Activated effector memory CD4-positive, alpha-beta T cell treated with Interleukin-2 at 50 U/mL for 16 hours (primary cell): Measurements from ENCODE around the gene ATP5IF1.
A peak's percentile ranks its signal among the peaks of the same experiment; 100 is the strongest.

Source experiments
- DNase-seq: peaks from one replicate; pipeline ENCODE4 v3.0.0-alpha.2; 2020

Gene ATP5IF1

DNA sequence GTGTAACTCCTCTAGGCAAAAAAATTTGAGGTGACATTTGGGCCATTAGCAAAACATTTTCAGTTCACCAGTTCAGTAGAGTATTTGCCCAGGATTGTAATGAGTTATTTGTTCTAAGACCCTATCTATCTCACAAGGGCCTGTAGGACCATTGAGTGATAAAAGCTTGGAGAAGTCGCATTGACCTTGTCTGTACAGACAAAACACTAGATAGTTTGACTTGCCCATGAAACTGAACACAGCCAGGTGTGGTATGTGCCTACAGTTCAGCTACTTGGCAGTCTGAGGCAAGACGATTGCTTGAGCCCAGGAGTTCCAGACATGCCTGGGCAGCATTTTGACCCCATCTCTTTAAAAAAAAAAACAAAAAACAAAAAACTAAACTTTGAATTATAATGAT is 3.1 kb downstream of the ATP5IF1 start:
- no peak for DNase-seq

DNA sequence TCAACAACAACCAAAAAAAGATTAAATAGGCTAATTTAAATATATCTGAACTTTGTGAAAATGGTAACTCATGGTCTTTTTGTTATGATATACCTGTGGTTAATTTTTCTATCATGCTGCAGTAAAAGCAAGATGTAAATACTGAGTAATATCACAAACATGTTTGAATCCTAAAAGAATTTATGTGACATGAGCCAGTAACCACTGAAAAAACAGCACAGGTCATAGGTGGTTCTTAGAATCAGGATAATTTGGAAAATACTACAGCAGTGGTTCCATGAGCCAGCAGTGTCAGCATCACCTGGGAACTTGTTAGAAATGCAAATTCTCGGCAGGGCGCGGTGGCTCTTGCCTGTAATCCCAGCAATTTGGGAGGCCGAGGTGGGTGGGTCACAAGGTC is 4.1 kb downstream of the ATP5IF1 start:
- no peak for DNase-seq

DNA sequence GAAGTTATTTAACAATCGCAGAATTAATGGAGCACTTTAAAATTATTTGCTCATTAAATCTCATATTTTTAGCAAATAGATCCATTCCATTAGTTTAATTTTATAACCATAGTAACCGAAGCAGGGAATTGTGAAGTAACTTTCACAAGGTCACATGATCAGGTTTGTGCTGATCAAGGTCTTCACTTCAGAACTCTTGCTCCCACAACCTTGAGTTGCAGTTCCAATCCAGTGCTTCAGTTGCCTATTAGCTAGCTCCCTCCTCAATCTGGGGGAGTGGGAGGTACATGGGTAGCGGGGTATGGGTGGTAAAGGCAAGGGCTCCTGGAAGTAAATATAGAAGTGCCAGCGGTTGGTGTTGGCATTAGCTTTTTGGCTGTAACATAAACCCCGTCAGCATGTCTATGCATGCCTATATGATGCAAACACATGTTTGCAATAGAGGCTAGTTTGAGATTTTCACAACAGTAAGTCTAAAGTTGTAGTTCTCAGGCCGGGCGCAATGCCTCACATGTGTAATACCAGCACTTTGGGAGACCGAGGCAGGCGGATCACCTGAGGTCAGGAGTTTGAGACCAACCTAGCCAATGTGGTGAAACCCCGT is 5.8 kb downstream of the ATP5IF1 start:
- no peak for DNase-seq

DNA sequence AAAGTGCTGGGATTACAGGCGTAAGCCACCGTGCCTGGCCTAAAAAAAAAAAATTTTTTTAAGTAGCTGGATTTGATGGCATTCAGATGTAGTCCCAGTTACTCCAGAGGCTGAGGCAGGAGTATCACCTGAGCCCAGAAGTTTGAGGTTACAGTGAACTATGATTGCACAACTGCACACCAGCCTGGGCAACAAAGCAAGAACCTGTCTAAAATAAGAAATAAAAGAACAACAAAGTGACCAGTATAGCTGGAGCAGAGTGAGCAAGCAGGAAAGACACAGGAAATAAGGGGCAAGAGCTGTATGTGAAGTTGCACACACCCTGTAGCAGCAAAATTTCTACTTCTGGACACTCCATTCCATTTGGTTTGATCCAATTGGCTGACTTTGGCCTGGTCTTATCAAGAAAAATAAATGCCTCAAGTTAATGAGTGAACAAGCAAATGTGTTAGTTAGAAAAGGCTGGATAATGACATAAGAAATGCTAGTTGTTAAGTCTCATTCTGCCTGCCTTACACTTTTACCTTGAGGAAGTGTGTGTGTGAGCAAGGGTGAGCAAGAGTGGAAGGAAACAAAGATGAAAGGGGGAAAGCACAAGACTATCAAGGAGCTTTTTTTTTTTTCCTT is 7.9 kb downstream of the ATP5IF1 start:
- DNase-seq = no peak

DNA sequence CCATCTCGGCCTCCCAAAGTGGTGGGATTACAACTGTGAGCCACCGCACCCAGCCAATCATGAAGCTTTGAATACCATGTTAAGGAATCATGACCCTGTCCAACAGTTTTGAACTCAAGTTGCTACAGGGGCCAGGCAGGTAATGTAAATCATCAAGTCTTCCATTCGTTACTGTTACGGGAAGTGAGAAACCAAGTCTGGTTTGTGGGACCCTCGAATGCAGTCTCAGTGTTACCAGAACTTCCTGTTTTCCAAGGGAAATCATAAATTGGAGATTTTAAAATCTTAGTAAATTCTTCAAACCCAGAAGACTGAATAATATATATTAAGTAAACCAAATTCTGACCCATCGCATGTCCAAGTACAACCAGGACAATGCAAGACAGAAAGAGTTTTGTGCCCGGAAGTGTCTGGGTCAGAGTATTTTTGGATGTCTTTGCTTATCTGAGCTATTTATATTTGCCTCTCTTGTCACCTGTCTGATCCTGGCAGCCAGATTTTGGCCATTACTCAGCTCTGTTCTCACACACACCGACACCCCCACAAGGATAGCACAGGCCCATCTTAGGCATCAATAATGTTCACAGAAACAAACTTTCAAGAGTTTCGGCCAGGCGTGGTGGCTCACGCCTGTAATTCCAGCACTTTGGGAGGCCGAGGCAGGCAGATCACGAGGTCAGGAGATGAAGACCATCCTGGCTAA is 8.8 kb downstream of the ATP5IF1 start:
- DNase-seq = no peak

DNA sequence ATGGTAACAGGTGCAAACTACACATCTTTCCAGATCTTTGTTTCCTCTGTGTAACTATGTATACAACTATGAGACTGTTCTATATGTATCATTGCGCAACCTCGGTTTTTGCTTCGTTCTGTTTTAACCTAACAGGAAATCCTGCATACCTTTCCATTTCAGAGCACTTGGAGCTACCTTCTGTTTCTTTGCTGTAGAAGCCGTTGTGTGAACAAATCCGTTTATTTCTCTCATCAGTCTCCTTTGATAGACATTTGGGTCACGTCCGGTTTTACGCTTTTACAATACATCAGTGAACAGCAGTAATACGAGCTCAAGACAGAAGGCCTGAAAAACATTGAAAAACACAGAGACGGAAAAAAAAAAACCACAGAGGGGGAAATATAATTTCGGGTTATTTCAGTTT is 10.5 kb downstream of the ATP5IF1 start:
- no peak for DNase-seq

DNA sequence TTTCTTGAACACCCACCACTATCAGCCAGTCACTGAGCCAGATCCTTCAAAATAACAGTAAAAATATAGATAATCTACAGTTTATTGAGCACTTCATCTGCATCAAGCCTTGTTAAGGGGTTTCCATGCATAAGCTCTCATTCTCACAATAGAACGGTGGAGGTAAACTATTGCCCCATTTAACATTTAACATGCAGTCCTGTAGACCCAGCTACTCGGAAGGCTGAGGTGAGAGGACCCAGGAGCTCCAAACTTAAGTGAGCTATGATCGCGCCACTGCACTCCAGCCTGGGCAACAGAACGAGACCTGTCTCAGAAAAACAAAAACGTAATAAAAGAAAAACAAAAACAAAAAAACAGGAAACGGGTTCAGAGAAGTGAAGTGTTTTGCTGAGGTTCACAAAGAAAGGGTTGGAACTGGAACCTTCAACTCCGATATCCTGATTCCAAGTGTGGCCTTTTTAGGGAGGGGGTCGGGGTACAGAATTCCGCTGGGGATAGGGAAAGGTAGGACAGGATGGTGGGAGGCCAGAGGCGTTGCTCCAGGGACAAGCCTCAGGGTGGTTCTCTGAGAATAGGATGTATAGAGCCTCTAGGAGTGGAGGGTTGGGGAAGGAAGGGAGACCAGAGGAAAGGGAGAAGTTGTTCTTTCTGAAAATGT is 11.8 kb downstream of the ATP5IF1 start:
- no peak for DNase-seq

DNA sequence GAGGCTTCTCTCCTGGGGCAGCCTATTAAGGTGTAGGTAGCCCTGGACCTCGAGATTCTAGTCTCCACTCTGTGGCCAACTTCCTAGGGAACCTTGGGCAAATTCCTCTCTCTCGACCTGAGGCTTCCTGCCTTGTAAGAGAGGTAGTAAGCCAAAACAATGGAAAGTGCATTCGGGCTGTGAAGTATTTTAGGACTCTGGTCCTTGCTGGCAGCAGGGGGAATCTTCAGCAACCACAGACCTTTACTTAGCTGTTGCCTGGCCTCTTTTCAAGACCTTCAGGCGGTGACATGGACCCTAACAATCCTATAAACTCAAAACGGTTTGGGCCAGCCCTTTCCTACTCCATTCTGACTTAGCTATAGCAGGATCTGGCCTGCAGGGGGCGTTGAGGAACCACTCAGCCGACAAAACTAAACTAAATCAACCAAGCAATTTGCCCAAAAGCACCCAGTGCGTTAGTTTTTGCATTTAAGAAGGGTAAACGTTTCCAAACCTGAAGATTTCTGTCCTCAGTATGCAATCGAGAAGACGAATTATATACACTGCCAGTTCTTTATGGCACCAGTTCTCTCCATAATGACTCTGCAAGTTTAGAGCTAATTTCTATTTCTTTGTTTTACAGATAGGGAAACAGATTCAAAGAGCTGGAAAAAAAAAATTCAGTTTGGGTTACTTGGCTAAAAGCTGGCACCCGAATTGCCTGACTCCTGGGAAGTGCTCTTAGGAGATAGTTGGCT is 12.5 kb downstream of the ATP5IF1 start:
- peak; percentile 70 for DNase-seq

DNA sequence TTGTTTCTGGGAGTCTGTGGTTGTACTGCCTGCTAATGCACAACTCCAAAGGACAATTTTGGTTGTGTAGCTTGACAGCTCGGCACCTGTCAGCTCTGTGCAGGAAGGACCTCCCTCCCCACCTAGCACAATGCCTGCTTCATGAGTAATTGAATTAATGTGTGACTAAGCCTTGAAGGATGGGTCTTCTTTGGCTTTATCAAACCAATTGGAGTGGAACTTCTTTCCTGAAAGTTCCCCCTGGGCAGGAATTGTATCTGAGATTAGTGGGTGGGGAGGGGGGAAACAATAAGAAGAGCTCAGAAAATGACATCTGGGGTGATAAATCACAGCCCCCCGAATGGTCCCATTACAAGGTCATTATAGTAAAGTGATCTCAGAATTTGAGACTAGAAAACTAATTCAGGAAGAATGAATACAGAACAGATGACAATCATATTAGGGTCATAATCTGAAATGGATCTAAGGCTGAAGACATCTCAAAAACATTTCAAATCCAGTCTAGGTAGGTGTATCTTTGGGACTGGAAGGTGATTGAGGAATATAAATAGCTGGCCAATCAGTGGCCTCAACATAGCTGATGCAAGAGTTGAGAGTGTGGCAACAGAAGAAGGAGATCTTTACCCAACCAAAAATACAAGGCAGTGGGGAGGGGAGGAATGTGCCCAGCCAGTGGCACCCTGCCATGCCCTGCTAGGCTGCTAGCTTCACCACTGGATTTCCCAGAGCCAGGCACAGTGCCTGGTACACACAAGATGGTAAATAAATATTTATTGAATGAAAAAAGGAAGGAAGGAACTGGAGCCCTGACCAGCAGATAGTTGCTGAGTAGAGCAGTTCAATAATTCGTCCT is 13.3 kb downstream of the ATP5IF1 start:
- no peak for DNase-seq

DNA sequence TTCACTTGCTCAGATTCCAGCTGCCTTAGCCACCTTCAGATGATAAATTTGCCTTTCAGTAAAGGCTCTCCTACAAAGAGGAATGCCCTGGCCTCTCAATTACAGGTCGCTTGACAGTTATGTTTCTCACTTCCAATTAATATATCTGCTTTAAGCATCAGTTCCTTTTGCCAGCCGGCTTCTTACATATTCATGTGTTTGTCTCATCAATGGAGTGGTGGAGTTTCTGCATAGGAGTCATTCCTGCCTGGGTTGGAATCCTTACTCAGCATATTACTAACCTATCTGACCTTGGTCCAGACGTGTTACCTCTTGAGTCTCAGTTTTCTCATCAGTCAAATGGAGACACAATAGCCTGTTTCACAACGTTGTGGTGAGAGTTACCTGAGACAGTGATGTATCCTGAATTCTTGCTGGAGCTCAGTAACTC is 14.0 kb downstream of the ATP5IF1 start:
- DNase-seq = no peak

DNA sequence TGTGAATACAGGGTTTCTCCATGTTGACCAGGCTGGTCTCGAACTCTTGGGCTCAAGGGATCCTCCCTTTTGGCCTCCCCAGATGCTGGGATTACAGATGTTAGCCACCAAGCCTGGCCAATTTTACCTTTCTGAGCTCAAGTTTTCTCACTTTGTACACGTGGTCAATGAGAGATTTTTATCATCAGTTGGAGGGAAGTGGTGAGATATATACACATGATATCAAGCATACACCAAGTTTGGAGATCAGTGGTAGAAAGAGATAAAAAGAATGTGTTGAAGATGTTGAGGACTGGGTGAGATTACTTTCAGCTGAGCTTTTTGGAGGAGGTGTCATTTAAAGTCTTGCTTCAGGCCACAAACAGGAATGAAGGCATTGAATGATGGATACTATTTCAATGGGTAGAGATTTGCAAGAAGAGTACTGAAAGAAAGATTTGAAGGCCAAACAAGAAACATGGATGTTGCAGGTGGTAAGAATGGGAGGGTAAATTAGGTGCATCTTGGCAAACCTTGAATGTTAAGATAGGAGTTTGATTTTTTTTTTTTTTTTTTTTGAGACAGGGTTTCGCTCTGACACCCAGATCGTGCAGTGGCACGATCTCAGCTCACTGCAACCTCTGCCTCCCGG is 20.4 kb downstream of the ATP5IF1 start:
- no peak for DNase-seq

DNA sequence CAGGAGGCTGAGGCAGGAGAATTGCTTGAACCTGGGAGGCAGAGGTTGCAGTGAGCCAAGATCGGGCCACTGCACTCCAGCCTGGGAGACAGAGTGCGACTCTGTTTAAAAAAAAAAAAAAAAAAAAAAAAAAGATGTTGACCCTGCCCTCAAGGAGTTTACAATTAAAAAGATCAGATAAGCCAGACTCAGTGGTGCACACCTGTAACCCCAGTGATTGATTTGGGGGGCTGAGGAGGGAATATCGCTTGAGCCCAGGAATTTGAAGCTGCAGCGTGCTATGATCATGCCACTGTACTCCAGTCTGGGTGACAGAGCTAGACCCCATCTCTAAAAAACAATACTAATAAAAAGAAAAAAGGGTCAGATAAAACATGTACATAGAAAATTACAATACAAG is 21.8 kb downstream of the ATP5IF1 start:
- DNase-seq = no peak

DNA sequence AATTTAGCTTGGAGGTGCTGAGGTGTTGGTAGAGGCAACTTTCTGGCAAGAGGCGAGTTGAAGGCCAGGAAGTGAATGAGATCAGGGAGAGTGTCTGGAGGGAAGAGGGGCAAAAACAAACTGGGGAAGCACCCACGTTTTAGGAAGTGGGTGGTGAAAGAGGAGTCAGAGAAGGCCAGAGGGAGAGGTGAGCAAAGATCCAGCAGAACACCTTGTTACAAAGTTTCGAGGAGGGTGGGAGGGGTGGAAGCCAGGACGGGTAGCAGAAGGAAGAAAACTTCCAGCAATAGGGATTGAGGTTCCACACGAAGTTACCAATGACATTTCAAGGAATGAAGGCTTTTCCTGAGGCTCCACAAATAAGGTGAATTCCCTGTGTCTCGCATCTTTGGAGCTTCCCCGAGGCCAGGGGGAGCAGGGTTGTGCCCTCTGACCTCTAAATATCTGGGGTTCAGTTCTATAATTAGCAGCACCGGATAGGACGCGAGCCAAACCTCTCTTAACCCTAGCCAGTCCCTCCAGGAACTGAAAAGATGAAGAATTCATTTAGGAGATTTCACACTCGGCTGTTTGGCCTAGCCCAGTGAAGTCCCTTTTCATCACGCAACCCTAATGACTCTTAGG is 22.8 kb downstream of the ATP5IF1 start:
- DNase-seq = no peak

DNA sequence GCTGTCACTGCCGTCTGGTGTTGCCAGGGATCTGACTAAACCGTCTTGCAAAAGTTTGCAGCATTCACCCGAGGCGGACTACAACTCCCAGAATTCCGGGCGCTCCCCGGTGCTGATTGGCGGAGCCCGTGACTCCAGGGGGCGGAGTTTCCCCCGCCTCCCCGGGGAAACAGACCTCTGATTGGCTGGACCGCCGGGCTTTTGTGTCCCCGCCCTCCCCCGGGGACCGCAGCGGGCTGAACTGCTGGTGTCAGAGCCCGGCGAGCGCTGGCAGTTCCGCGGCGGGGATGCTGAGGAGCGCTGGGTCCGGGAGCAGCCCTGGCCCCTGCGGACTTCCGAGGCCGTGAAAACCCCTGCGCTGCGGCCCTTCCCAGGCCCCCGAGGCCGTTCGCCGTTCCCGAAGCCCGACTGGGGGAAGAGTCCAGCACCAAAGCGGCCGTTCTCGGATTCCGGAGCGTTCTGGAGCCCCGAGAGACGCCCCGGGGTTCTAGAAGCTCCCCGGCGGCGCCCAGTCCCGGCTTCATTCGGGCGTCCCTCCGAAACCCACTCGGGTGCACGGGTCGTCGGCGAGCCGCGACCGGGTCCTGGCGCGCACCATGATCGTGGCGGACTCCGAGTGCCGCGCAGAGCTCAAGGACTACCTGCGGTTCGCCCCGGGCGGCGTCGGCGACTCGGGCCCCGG is 23.5 kb downstream of the ATP5IF1 start, which contains the start of gene SESN2:
TSS of gene SESN2 (plus strand) at position 267 of the 682 bp plus-strand sequence. CDS start at position 597, 330 bp downstream.
- DNase-seq = peak; percentile 99

DNA sequence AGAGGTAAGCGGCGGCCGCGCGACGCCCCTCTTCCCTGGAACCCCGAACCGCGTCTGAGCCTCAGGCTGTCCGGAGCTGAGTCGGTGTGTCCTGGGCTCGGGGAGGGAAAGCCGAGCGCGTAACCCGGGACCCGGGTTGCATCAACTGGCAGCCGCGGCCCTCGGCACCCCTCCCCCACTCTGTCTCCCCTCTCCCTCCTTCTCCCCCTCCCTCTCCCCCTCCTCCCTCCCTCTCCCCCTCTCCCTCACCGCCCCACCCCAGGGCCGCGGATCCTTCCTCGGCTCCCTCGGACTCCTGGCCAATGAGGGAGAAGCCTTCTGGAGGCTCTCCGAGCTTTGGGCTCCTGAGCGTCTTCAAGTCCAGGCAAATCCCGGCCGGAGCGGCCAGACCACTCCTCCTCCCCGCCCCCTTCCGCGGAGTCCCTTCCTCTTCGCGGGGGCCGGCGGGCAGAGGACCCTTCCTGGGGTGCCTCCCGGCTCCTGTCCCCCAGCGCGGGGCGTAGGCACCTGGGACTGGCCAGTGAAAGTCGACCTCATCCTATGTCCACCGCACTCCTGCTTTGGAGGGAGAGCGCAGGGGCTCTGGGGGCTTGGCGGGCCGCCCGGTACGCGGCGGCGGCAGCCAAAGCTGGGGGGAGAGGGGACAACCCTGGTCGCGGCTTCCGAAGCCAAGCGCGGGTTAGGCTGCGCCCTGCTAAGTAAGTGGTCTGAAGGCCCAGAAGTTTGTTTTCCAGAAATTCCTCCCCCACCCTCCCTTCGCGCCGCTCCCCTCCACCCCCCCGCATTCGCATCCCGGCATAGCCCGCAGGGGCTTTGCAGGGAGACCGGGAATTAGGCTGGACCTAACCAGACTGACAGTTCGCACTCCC is 24.2 kb downstream of the ATP5IF1 start:
- peak; percentile 13 for DNase-seq

DNA sequence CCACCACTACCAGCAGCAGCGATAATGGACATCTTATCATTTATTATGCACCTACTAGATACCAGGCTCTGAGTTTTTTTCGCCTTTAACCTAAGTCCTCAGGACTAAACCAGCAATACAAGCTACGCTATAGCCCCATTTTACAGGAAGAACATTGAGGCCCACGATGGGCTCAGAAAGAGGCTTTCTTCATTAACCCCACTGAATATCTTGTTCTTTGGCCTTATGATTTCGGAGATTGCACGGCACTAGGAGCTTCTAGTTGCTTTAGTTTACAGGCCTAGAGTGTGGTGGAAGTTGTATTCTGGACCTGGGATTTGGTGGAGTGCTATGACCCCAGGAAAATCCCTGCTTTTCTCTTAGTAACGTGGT is 24.9 kb downstream of the ATP5IF1 start:
- no peak for DNase-seq

DNA sequence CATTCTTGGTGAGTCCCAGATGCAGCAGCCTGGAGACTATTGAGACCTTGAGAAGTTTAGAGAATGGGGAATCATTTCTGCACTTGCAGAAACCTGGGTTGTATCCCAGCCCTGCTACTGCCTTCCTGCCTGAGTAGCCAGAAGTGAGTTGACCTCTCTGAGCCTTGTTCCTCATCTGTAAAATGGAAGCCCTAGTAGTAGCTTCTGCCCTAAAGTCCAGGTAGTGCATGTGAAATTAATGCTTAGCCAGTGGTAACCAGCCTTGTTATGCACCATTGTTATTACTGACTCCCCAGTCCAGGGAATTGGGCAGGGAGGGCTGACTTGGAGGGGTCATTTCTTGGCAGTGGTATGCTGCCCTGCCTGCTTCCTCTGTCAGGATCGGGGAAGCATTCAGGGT is 29.0 kb downstream of the ATP5IF1 start:
- no peak for DNase-seq

DNA sequence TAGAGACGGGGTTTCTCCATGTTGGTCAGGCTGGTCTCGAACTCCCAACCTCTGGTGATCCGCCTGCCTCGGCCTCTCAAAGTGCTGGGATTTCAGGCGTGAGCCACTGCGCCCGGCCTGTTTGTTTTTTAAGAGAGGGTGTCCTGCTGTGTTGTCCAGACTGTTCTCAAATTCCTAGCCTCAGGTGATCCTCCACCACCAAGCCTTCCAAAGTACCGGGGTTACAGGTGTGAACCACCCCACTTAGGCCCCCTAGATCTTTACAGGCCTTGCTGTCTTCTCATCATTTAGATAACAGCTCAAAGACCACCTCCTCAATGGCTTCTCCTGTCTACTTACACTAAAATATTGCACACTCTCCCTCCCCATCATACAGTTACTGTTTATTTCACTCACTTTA is 29.7 kb downstream of the ATP5IF1 start:
- no peak for DNase-seq

DNA sequence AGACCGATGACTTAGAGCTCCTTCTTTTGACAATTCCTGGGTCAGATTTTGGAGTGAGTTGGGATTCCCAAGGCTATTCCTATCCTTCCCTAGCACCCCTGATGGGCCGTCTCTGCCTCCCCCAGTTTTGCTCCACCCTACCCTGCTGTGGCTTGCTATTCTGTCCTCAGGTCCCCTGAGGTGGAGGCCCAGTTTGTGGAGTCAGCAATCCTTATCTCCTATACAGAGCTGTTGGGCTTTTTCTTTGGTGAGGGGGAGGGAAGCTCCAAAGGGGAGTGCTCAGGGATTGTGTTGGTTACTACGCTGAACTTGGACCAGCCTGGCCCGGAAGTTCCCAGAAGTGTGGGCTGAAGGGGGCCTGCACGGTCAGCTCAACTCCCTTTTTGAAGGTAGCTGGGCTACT is 31.0 kb downstream of the ATP5IF1 start:
- DNase-seq = no peak

DNA sequence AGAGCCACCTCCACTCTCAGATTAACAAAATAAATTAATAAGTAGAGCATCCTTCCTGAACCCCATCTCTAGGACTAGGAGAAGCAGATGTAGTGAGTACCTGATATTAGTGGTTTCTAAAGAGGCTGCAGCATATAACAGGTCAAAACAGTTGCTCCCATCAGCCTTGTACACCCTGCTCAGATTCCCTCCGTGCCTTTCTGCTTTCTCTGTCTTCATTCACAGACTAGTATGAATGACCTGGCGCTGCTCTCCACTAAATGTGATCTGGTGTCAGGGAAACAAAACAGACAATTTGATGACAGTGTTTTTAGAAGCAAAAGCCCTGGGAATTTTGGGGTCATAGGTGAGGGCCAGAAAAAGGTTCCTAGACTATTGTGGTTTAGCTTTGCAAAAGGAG is 31.7 kb downstream of the ATP5IF1 start:
- DNase-seq = no peak
